NCI-H446 treated with DMSO at 0.1 percent for 48 hours (cell line): ENCODE data around the gene UQCC3.
"Not testable (repeated sequence)": the region's sequence is repeated elsewhere in the genome, so short reads cannot be mapped to it uniquely, and the experiment has no call there.

Experiments
- DNase-seq: peaks from one replicate; lab custom pipeline; 2025; lab: John Stamatoyannopoulos, UW

Gene UQCC3, protein sequence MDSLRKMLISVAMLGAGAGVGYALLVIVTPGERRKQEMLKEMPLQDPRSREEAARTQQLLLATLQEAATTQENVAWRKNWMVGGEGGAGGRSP

DNA sequence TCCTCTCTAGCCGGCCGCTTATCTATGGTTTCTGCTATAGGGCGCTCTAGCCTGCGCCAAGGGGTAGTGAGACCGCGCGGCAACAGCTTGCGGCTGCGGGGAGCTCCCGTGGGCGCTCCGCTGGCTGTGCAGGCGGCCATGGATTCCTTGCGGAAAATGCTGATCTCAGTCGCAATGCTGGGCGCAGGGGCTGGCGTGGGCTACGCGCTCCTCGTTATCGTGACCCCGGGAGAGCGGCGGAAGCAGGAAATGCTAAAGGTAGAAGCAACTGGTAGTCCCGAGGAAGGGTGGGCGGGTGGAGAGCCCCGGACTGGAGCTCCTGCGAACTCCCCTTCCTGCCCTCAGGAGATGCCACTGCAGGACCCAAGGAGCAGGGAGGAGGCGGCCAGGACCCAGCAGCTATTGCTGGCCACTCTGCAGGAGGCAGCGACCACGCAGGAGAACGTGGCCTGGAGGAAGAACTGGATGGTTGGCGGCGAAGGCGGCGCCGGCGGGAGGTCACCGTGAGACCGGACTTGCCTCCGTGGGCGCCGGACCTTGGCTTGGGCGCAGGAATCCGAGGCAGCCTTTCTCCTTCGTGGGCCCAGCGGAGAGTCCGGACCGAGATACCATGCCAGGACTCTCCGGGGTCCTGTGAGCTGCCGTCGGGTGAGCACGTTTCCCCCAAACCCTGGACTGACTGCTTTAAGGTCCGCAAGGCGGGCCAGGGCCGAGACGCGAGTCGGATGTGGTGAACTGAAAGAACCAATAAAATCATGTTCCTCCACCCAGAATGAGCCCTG, at the start of gene UQCC3, which contains the start of gene LBHD1:
Gene UQCC3, plus strand, starts transcription at position 66 of the 782 bp plus-strand sequence. Its CDS starts 73 bp downstream, at position 139.
Gene LBHD1, minus strand, starts transcription at position 660 of the 782 bp plus-strand sequence. CDS start 2,236 bp downstream, outside the sequence.
- peak; percentile 81 for DNase-seq

GRCh38 chr11:62622476-62623089, 48.9 kb upstream of the UQCC3 start:
- DNase-seq = no peak

DNA sequence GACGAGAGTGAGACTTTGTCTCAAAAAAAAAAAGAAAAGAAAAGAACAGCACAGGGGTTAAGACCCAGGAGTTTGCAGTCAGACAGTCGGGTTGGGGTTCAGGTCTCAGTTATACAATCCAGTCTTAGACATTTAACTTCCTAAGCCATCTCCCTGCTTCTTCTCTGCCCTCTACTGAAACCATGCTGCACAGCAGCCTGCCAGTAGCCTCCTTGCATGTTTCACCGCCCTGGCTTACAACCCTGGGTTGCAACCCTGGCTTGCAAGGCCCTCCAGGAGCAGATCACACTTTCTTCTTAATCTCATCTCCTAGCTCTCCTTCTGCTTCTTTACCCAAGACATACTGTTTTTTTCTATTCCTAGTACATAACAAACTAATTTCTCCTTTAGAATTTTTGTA, 43.8 kb upstream of the UQCC3 start:
- DNase-seq = no peak

DNA sequence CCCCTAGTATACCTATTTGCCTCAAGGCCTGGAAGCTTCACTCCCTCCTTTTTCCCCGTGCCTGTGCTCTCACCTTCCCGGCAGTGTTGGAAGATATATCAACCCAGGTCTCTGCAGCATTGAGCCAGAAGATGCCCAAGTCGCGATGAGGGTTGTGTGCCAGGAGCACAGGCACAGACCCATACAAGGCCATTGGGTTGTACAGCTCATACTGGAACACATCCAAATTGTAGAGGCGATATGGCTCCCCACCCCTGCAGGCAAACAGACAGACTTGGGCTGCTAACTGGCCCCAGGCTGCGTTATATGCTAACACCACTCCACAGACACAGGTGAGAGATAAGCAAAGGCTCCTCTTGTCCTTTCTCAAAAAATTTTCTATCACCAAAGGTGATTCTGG, 39.0 kb upstream of the UQCC3 start:
- no peak for DNase-seq

DNA sequence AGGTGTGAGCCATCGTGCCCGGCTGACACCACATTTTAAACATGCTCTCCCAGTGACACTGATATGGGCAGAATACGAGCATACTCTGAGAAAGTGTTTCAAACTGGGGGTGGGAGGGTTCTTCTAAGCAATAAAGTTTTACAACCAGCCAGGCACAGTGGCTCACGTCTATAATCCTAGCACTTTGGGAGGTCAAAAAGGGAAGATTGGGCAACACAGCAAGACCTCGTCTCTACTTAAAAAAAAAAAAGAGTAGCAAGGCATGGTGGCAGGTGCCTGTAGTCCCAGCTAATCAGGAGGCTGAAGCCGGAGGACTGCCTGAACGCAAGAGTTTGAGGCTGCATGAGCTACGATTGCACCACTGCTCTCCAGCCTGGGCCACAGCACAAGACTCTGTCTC, 27.3 kb upstream of the UQCC3 start:
- no peak for DNase-seq

DNA sequence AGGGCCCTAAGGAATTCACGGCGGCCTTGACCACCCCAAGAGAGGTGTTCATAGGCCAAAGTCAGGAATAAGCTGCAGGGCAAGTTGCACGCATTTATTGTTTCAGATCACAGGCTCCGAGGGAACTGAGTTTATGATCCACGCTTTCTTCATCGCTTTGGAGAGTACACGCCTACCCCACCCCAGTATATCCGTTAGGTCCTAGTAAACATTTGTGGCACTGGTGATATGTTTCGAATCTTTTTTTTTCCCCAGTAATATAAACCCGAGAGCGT, 25.9 kb upstream of the UQCC3 start:
- DNase-seq = no peak

GRCh38 chr11:62645946-62646824, 25.3 kb upstream of the UQCC3 start, which contains the start of gene GANAB:
Gene GANAB (minus strand): TSS chr11:62646613. CDS start chr11:62646599, 14 bp downstream.
- peak; percentile 94 for DNase-seq

DNA sequence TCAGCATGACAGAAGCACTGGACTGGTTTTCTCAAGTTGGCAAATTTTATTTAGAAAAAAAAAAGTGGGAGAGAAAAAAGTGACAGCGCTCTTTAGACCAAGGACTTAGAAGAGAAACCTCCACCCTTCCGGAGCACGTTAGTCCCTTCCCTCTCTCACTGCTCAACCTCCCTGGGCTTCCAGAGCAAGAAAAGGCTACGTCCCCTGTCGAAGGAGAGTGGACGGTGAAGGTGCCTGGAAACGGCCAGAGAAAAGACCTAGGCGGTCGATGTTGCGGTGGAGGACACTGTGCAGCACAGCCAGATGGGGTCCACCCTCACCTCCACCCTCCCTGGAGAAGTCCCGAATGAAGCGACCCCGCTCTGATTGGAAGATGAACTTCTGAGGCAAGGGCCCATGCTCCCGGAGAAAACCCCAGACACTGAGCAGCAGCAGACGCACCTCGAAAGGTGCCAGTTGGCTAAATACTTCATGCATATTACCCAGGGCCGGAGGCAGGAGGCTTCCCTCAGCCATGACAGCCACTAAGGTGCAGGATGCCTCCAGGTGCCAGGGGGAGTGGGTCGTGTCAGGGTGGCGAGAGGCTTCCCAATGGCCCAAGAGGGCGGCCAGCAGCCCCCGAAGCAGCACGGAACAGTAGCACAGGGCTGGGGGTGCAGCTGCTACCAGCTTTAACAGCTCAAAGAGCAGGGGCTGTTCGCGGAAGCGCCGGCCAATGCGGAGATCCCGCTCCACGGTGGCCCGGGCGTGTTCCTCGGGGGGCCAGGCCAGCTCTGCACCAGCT, 24.5 kb upstream of the UQCC3 start:
- no peak for DNase-seq

DNA sequence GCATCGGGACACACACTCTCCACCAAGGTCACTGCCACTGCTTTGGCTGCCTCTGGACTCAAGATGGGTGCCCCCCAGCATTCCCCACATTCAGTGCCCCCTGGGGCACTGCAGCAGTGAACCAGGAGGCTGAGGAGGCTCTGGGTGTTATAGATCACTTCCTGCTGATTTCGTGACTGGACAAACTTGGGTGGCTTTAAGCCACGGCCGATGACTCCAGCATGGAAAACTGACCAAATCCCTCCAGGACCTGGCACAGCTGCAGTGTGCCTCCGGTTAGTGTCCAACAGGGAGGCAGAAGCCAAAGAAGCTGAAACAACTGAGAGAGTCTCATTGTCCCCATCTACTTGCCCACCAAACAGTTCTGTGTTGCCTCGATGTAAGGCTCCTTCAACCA, 23.9 kb upstream of the UQCC3 start:
- no peak for DNase-seq

- no peak for DNase-seq
Measured at GRCh38 chr11:62648185-62648966, 23.1 kb upstream of the UQCC3 start.

DNA sequence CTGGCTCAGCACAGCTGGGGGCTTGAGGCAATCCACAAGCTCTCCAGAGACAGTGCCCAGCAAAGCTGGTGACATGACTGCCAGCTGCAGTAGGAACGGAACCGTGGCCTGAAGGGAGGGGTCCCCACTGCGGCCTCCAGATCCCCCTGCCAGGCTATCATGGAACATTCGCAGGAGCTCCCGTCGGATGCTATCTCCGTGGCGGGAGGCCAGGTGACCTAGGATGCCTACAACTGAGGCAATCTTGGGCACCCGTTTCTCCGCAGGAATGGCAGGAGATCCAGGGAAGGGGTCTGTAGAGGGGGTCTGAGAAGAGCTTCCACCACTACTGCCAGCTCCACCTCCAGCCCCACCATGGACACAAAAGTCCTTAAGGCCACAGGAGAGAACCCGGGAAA, 22.5 kb upstream of the UQCC3 start:
- DNase-seq = no peak

DNA sequence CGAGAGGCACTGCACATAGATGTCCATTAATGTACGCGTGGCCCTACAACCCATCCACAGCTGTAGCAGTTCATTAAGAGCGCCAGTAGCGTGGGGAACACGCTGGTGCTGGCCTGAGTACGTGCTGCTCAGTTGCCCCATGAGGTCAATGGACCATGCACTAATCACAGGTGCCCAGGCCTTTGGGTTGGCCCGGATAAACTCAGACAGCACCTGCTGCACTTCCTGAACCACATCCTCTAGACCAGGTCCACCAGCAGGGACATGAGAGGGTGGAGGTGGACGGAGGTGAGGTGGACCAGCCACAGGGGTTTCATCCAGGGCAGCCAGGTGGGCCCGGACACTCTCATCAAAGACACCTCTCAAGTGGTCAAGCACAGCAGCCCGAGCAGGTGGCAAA, 22.0 kb upstream of the UQCC3 start:
- DNase-seq = no peak

DNA sequence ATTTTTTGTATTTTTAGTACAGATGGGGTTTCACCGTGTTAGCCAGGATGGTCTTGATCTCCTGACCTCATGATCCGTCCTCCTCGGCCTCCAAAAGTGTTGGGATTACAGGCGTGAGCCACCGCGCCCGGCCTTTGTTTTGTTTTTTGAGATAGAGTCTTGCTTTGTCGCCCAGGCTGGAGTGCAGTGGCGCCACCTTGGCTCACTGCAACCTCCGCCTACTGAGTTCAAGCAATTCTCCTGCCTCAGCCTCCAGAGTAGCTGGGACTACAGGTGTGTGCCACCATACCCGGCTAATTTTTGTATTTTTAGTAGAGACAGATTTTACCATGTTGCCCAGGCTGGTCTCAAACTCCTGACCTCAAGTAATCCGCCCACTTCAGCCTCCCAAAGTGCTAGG, 21.2 kb upstream of the UQCC3 start:
- not testable (repeated sequence) for DNase-seq

- no peak for DNase-seq
Measured at GRCh38 chr11:62652161-62653006, 19.1 kb upstream of the UQCC3 start.

GRCh38 chr11:62654297-62654696, 17.2 kb upstream of the UQCC3 start:
- no peak for DNase-seq

- no peak for DNase-seq
Measured at GRCh38 chr11:62656796-62657429, 14.6 kb upstream of the UQCC3 start.

- peak; percentile 22 for DNase-seq
Measured at GRCh38 chr11:62664405-62665074, 6.9 kb upstream of the UQCC3 start.

- DNase-seq = peak; percentile 92
Measured at GRCh38 chr11:62665075-62665598, 6.3 kb upstream of the UQCC3 start, which contains the start of the genes C11orf98 and CSKMT. Gene C11orf98 (minus strand): TSS chr11:62665210. CDS start chr11:62665169, 41 bp downstream. Gene CSKMT (plus strand): TSS chr11:62665312. CDS start chr11:62665880, 568 bp downstream.
